Hepatocyte (in vitro differentiated cells): ENCODE measurements around the gene OSCAR.

Source experiments
- CTCF ChIP-seq: fragments of 200-600 bp; sonication (generic); IDR thresholded peaks from 2 replicates; pipeline ENCODE4 v1.5.1; 2016; ENCODE audit warnings: antibody characterized with exemption, mild to moderate bottlenecking; ENCODE audit not compliant: poor library complexity
- EZH2 ChIP-seq: fragments of 200-600 bp; sonication (generic); IDR thresholded peaks from 2 replicates; pipeline ENCODE4 v1.6.1; 2016; ENCODE audit warnings: antibody characterized with exemption, mild to moderate bottlenecking, borderline replicate concordance

GRCh38 chr19:54121259-54121658 is 20.7 kb upstream of the OSCAR start:
- TF ChIP-seq CTCF: no peak
- TF ChIP-seq EZH2: no peak
